Thymus (tissue), 11 donors: ENCODE results near the gene CCDC137. TPM values are rescaled to one million over a fixed set of nuclear protein-coding genes. Genes with fewer than 3 reads are reported as not detected.

ENCODE experiments used
- DNase-seq, 9 donors: peaks; one replicate each; pipeline ENCODE4 v3.0.0-alpha.2; 2013; ENCODE audit warnings: low spot score in 9 of 9, low read depth in 6 of 9, missing footprints in 1 of 9
- H3K27ac ChIP-seq, 2 donors: one replicate each; pipeline ENCODE4 v1.5.1; 2013; ENCODE audit warnings: control low read depth in 1 of 2, low read depth in 1 of 2, low read length in 1 of 2, mild to moderate bottlenecking in 1 of 2, moderate library complexity in 1 of 2
- H3K27me3 ChIP-seq, 2 donors: one replicate each; pipeline ENCODE4 v1.5.1; 2013; ENCODE audit warnings: low read length in 1 of 2; ENCODE audit not compliant: control insufficient read depth in 2 of 2, insufficient read depth in 1 of 2
- H3K36me3 ChIP-seq, 2 donors: one replicate each; pipeline ENCODE4 v1.5.1; 2013; ENCODE audit warnings: low read length in 1 of 2, mild to moderate bottlenecking in 1 of 2, moderate library complexity in 1 of 2; ENCODE audit not compliant: control insufficient read depth in 2 of 2, insufficient read depth in 2 of 2
- H3K4me1 ChIP-seq, 2 donors: one replicate each; pipeline ENCODE4 v1.5.1; 2013; ENCODE audit warnings: low read length in 2 of 2; ENCODE audit not compliant: control insufficient read depth in 2 of 2, insufficient read depth in 2 of 2
- H3K4me3 ChIP-seq, 2 donors: one replicate each; pipeline ENCODE4 v1.5.1; 2013; ENCODE audit warnings: low read length in 2 of 2, control low read depth in 1 of 2, mild to moderate bottlenecking in 1 of 2
- H3K9me3 ChIP-seq, 2 donors: one replicate each; pipeline ENCODE4 v1.5.1; 2013; ENCODE audit warnings: low read length in 1 of 2, mild to moderate bottlenecking in 1 of 2; ENCODE audit not compliant: control insufficient read depth in 2 of 2, insufficient read depth in 1 of 2
- WGBS: extraction: QIAGEN DNeasy Blood & Tissue Kit; methylation state at CpG from one replicate; pipeline ENCODE4 v1.1.7; 2013; 5-methylcytosine and 5-hydroxymethylcytosine counted together
- polyA plus RNA-seq: library from polyadenylated mRNA; stranded (reverse); fragments of 200-250 nt; gene quantifications from one replicate; pipeline ENCODE4 v1.2.3, GENCODE V29; 2013
- total RNA-seq: library from RNA; stranded (reverse); fragments of 120-200 nt; gene quantifications from one replicate; pipeline ENCODE4 v1.2.4, GENCODE V29; 2013
- donor health status: healthy.

Gene CCDC137
- total and polyA plus RNA-seq, 2 donors: 14.4 to 42.5 TPM

- no peak overlapping the region for H3K27ac ChIP-seq
- H3K27me3 ChIP-seq: no peaks in the 10 kb centered on the region
- 98% methylated on average over 18 of the region's 18 CpGs for WGBS
- peaks cover 95 to 99% of the 10 kb centered on the region in 2 donors for H3K36me3 ChIP-seq
- H3K4me1 ChIP-seq: no peaks in the 10 kb centered on the region
- no peak for DNase-seq
- H3K9me3 ChIP-seq: no peaks in the 10 kb centered on the region
- H3K4me3 ChIP-seq: no peak overlapping the region
Measured at GRCh38 chr17:81691196-81691595, 24.7 kb downstream of the CCDC137 start.

GRCh38 chr17:81691608-81692007 is 25.1 kb downstream of the CCDC137 start:
- no peak overlapping the region for H3K27ac ChIP-seq
- 98% methylated on average over 20 of the region's 20 CpGs for WGBS
- DNase-seq: no peak
- H3K4me1 ChIP-seq: no peaks in the 10 kb centered on the region
- H3K4me3 ChIP-seq: no peak overlapping the region
- H3K9me3 ChIP-seq: no peaks in the 10 kb centered on the region
- peaks cover 96 to 99% of the 10 kb centered on the region in 2 donors for H3K36me3 ChIP-seq
- H3K27me3 ChIP-seq: no peaks in the 10 kb centered on the region

- 97% methylated on average over 35 of the region's 35 CpGs for WGBS
- Histone ChIP-seq H3K36me3 (peaks cover 95 to 99% of the 10 kb centered on the region in 2 donors), H3K9me3 (no peaks in the 10 kb centered on the region), H3K4me1 (no peaks in the 10 kb centered on the region), H3K4me3 (no peak overlapping the region), H3K27me3 (no peaks in the 10 kb centered on the region), H3K27ac (no peak overlapping the region)
- DNase-seq: no peak
Measured at GRCh38 chr17:81693509-81694210, 27.1 kb downstream of the CCDC137 start.

GRCh38 chr17:81694810-81695209 is 28.3 kb downstream of the CCDC137 start:
- Histone ChIP-seq H3K9me3 (no peaks in the 10 kb centered on the region), H3K27me3 (no peaks in the 10 kb centered on the region), H3K4me3 (no peak overlapping the region), H3K27ac (no peak overlapping the region), H3K4me1 (no peaks in the 10 kb centered on the region), H3K36me3 (peaks cover 92 to 97% of the 10 kb centered on the region in 2 donors)
- no peak for DNase-seq
- 98% methylated on average over 19 of the region's 19 CpGs for WGBS

GRCh38 chr17:81695211-81695610 is 28.7 kb downstream of the CCDC137 start:
- H3K4me1 ChIP-seq: no peaks in the 10 kb centered on the region
- WGBS: 96% methylated on average over 6 of the region's 6 CpGs

GRCh38 chr17:81695801-81696200 is 29.3 kb downstream of the CCDC137 start:
- 98% methylated on average over 22 of the region's 22 CpGs for WGBS
- H3K9me3 ChIP-seq: no peaks in the 10 kb centered on the region
- DNase-seq: no peak
- no peaks in the 10 kb centered on the region for H3K27me3 ChIP-seq
- no peak overlapping the region for H3K4me3 ChIP-seq
- H3K27ac ChIP-seq: no peak overlapping the region
- no peaks in the 10 kb centered on the region for H3K4me1 ChIP-seq
- H3K36me3 ChIP-seq: peaks cover 89 to 92% of the 10 kb centered on the region in 2 donors

More at GRCh38 chr17:81695211-81695610, 28.7 kb downstream of the CCDC137 start:
- H3K36me3 ChIP-seq: peaks cover 89 to 93% of the 10 kb centered on the region in 2 donors
- H3K27me3 ChIP-seq: no peaks in the 10 kb centered on the region
- DNase-seq: no peak
- no peak overlapping the region for H3K27ac ChIP-seq
- no peaks in the 10 kb centered on the region for H3K9me3 ChIP-seq
- no peak overlapping the region for H3K4me3 ChIP-seq

- WGBS: 98% methylated on average over 40 of the region's 40 CpGs
- peaks cover 90 to 92% of the 10 kb centered on the region in 2 donors for H3K36me3 ChIP-seq
- H3K27me3 ChIP-seq: no peaks in the 10 kb centered on the region
- H3K9me3 ChIP-seq: no peaks in the 10 kb centered on the region
- peaks cover 1 to 4% of the 10 kb centered on the region in 2 donors for H3K4me1 ChIP-seq
- DNase-seq: no peak
- H3K4me3 ChIP-seq: no peak overlapping the region
- H3K27ac ChIP-seq: no peak overlapping the region
Measured at GRCh38 chr17:81696218-81696941, 29.8 kb downstream of the CCDC137 start.

GRCh38 chr17:81697261-81698044 is 30.9 kb downstream of the CCDC137 start:
- DNase-seq: no peak
- no peaks in the 10 kb centered on the region for H3K9me3 ChIP-seq

More at GRCh38 chr17:81697261-81698044, 30.9 kb downstream of the CCDC137 start:
- Histone ChIP-seq H3K36me3 (peaks cover 84 to 86% of the 10 kb centered on the region in 2 donors), H3K27me3 (no peaks in the 10 kb centered on the region), H3K4me1 (peaks cover 11 to 14% of the 10 kb centered on the region in 2 donors), H3K4me3 (no peak overlapping the region), H3K27ac (no peak overlapping the region)
- 96% methylated on average over 25 of the region's 25 CpGs for WGBS
